Kidney (tissue), 14 donors: ENCODE measurements around the gene RBMS1. TPM values are rescaled to one million over a fixed set of nuclear protein-coding genes. Genes with fewer than 3 reads are reported as not detected.
"Not testable (repeated sequence)": the region's sequence is repeated elsewhere in the genome, so short reads cannot be mapped to it uniquely, and the experiment has no call there.

Source experiments
- DNase-seq, 5 donors: peaks; one replicate each; pipeline ENCODE4 v3.0.0-alpha.2; 2013 to 2020
- FAIRE-seq: peaks from 2 replicates; lab custom pipeline; 2012; peaks lifted over from hg19 to GRCh38; lab: Jason Lieb, UNC
- H3K27ac ChIP-seq, 2 donors: one replicate each; pipeline ENCODE4 v1.7.0; 2013; ENCODE audit warnings: low read depth in 2 of 2, low read length in 2 of 2, inconsistent platforms in 1 of 2
- H3K27me3 ChIP-seq: one replicate; pipeline ENCODE4 v1.7.1; 2013; ENCODE audit warnings: low read length, inconsistent platforms; ENCODE audit not compliant: control insufficient read depth, insufficient read depth
- H3K36me3 ChIP-seq, 3 donors: one replicate each; pipeline versions ENCODE4 v1.7.0 to v1.7.1; 2013; ENCODE audit warnings: low read length in 3 of 3, control low read depth in 1 of 3, inconsistent platforms in 1 of 3; ENCODE audit not compliant: insufficient read depth in 3 of 3, control insufficient read depth in 2 of 3
- H3K4me1 ChIP-seq, 3 donors: one replicate each; pipeline versions ENCODE4 v1.7.0 to v1.7.1; 2013; ENCODE audit warnings: low read length in 3 of 3, inconsistent platforms in 1 of 3, low read depth in 1 of 3; ENCODE audit not compliant: control insufficient read depth in 2 of 3, insufficient read depth in 2 of 3
- H3K4me3 ChIP-seq, 3 donors: one replicate each; pipeline versions ENCODE4 v1.7.0 to v1.8.1; 2013; ENCODE audit warnings: low read length in 3 of 3, control low read depth in 1 of 3, inconsistent platforms in 1 of 3
- H3K9ac ChIP-seq, 3 donors: one replicate each; pipeline versions ENCODE4 v1.7.0 to v1.7.1; 2013; ENCODE audit warnings: low read length in 3 of 3, control low read depth in 1 of 3, inconsistent platforms in 1 of 3
- H3K9me3 ChIP-seq, 3 donors: one replicate each; pipeline versions ENCODE4 v1.7.0 to v1.7.1; 2013; ENCODE audit warnings: low read length in 3 of 3, control low read depth in 1 of 3, inconsistent platforms in 1 of 3; ENCODE audit not compliant: control insufficient read depth in 2 of 3, insufficient read depth in 1 of 3
- CTCF ChIP-seq: IDR thresholded peaks from 3 replicates; pipeline ENCODE4 v1.5.1; 2012; ENCODE audit warnings: mild to moderate bottlenecking, moderate library complexity, borderline replicate concordance; ENCODE audit not compliant: insufficient read depth; ENCODE audit errors: extremely low read depth
- intact Hi-C: fragments of 100-400 bp; cut with DNase I; formaldehyde crosslinking; loops from one replicate; pipeline ENCODE4 v1.11.1; 2022
- polyA plus RNA-seq: library from polyadenylated mRNA; stranded (reverse); fragments of 350-450 nt; fragmentation: Illumina TruSeq; extraction: RNeasy Lipid Tissue Mini Kit (QIAGEN cat#74804); gene quantifications from one replicate; pipeline ENCODE4 v1.2.3, GENCODE V29; 2014; ENCODE audit warnings: low read depth, low replicate concordance; ENCODE audit not compliant: insufficient read depth
- total RNA-seq: library from RNA; stranded (reverse); fragmentation: NEBNext Ultra II Directional; extraction: Animal tissue kit (Norgen Biotek cat#: 25700); gene quantifications from one replicate; pipeline ENCODE4 v1.2.1, GENCODE V29; 2021
- donor health status: control.
- donor health status: control.
- donor health status: control.
- donor health status: control.
- donor health status: control.
- donor health status: DM: yes; HTN: yes; CAD: no.
- donor health status: Normal renal cell carcinoma (clear cell type).

The RBMS1 gene
- total and polyA plus RNA-seq, 2 donors from 2014 or later, result 25.6 to 94.8 TPM

- Histone ChIP-seq H3K27ac (peak overlapping the region; percentile 91 to 96), H3K36me3 (no peaks in the 10 kb centered on the region), H3K27me3 (no peaks in the 10 kb centered on the region), H3K9me3 (no peaks in the 10 kb centered on the region), H3K4me1 (peaks cover 0 to 5% (median 0%) of the 10 kb centered on the region in 3 donors), H3K4me3 (peak overlapping the region; percentile 72 to 92 (median 84)), H3K9ac (peak overlapping the region; percentile 67 to 86 (median 75))
- intact Hi-C loops, result no loop called here
- DNase-seq (peak in 4 of 5 donors; percentile 15 to 67 (median 46)), FAIRE-seq (no peak)
- no peak for TF ChIP-seq CTCF
Measured at GRCh38 chr2:160491911-160492371, 1.7 kb downstream of the RBMS1 start.

GRCh38 chr2:160490733-160491685 is 2.6 kb downstream of the RBMS1 start:
- Histone ChIP-seq H3K36me3 (no peaks in the 10 kb centered on the region), H3K4me1 (peaks cover 0 to 5% (median 0%) of the 10 kb centered on the region in 3 donors), H3K9me3 (no peaks in the 10 kb centered on the region), H3K4me3 (peak overlapping the region; percentile 72 to 92 (median 84)), H3K27me3 (no peaks in the 10 kb centered on the region), H3K9ac (peak overlapping the region; percentile 39 to 67 (median 51)), H3K27ac (no peak overlapping the region)
- DNase-seq (no peak), FAIRE-seq (no peak)
- TF ChIP-seq CTCF, result no peak
- intact Hi-C loops, result no loop called here

- no peak overlapping the region for H3K9ac ChIP-seq
- intact Hi-C loops, result no loop called here
- no peaks in the 10 kb centered on the region for H3K27me3 ChIP-seq
- no peaks in the 10 kb centered on the region for H3K9me3 ChIP-seq
- no peak overlapping the region for H3K4me3 ChIP-seq
- DNase-seq (no peak), FAIRE-seq (no peak)
- no peaks in the 10 kb centered on the region for H3K36me3 ChIP-seq
- no peak overlapping the region for H3K27ac ChIP-seq
- H3K4me1 ChIP-seq, result peaks cover 0 to 3% (median 0%) of the 10 kb centered on the region in 3 donors
- TF ChIP-seq CTCF, result no peak
Measured at GRCh38 chr2:160489111-160489510, 4.5 kb downstream of the RBMS1 start.

- H3K9ac ChIP-seq, FAIRE-seq, H3K27me3 ChIP-seq, H3K4me1 ChIP-seq, H3K9me3 ChIP-seq, intact Hi-C loops, H3K36me3 ChIP-seq, H3K27ac ChIP-seq, H3K4me3 ChIP-seq, DNase-seq: not testable (repeated sequence)
Measured at GRCh38 chr2:160488289-160488688, 5.3 kb downstream of the RBMS1 start.
